Activated T-cell treated with anti-CD3 and anti-CD28 coated beads for 4 hours (primary cell): ENCODE results near the gene STK17B.

Experiments used
- DNase-seq: peaks from one replicate; pipeline ENCODE4 v3.0.0-alpha.2; 2020

The STK17B gene

DNA sequence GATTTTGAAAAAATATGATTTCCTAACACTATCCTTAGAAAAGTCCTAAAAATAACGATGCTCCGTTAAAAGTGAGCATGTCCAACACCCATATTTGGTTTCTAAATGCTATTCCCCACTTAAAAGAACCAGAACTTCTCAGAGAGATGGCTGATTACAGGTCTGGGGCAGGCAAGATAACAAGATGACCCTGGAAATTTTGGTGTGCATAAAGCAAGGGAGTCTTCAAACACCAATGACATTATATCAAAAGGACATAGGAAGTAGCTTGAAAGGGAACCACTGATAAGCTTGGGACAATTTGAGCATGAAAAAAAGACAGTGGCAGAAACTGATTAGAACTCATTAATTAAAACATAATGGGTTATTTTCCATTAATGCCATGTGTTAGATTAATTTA lies 17.9 kb downstream of the STK17B start:
- DNase-seq: no peak

- no peak for DNase-seq
These were observed 21.4 kb downstream of the STK17B start for GRCh38 chr2:196149948-196150347.

- no peak for DNase-seq
These were observed 22.6 kb downstream of the STK17B start for GRCh38 chr2:196148736-196149135.

GRCh38 chr2:196145256-196145655 lies 26.1 kb downstream of the STK17B start:
- no peak for DNase-seq

- no peak for DNase-seq
These were observed 26.8 kb downstream of the STK17B start for GRCh38 chr2:196144513-196145126.

GRCh38 chr2:196143730-196144131 lies 27.6 kb downstream of the STK17B start:
- no peak for DNase-seq

DNA sequence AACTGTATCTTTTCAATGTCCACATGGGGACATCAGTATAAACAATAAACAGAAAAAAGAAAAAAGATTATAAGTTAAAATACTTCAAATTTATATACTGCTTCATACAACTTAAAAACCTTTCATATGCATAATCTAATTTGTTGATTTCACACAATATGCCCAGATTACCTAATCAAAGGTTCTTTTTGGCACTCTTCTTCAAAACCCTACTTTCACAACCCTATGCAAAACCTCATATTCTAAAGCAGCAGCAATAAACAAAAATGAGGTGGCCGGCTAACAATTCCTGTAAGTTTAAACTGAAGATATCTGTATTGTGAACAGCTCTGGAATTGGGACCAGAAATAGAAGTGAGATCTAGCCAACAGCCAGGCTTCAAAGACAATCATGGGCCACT lies 28.6 kb downstream of the STK17B start:
- DNase-seq: no peak

DNA sequence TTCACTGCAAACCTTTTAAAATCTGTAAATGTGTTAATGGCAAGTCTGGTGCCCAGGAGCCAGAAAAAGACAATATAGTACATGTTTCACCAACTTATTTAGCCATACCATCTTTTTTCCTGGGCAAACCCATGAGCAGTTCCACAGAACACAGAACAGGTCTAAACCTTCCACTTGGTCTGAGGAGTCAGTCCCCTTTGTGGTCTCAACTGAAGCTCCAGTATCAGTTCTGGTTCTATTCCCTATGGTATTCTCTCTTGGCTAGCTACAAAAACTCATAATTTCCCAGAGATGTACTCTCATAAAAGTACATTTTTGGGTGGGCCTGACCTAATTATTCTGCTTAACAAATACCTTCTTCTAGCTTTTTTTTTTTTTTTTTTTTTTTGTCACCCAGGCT lies 31.2 kb downstream of the STK17B start:
- DNase-seq: no peak

- DNase-seq: no peak
These were observed 34.1 kb downstream of the STK17B start for GRCh38 chr2:196137271-196137670.

DNA sequence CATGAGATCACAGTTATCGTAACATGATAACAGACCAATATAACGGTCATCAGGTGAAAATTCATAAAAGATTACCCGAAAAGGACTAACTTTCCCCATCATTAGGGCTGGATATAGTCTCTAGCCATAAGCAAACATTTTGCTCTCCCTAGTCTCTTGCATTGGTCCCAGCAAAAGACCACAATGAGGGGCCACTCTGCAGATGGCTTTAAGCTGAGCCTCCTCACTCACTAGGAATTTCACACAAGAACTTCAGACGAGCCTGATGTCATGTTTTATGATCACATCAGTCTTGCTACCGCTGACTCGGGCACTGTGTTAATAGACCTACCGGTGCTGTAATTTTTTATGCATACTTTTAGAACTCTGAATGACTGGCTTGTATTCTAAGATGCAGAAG lies 35.2 kb downstream of the STK17B start:
- DNase-seq: no peak

- peak; percentile 52 for DNase-seq
These were observed 39.1 kb downstream of the STK17B start for GRCh38 chr2:196131949-196132925.

DNA sequence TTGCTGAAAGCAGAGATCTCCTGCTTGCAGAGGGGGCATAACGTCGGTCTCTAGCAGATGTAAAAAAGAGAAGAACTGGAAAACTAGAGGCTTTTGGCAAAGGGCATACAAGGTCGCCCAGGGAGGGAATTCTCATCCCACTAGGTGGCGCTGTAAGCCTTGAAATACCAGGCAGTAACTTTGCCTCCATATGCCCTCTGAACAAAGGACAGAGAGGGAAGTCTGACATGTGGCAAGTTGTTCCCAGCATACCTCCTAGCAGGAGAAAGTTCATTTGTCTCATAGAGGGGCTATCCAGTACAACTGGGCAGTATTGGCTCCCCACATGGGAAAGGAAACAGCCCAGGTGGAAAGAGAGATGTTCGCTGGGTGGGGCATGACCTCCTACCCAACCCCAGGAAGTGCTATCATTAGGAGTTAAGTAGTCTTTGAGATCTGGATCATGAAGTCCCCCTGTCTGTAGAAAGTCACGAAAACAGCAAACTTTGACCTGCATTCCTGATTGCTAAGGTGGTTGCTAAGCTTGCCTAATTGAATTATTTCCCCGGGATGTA lies 39.9 kb downstream of the STK17B start:
- DNase-seq: peak; percentile 68

GRCh38 chr2:196130039-196130825 lies 41.1 kb downstream of the STK17B start:
- DNase-seq: no peak

DNA sequence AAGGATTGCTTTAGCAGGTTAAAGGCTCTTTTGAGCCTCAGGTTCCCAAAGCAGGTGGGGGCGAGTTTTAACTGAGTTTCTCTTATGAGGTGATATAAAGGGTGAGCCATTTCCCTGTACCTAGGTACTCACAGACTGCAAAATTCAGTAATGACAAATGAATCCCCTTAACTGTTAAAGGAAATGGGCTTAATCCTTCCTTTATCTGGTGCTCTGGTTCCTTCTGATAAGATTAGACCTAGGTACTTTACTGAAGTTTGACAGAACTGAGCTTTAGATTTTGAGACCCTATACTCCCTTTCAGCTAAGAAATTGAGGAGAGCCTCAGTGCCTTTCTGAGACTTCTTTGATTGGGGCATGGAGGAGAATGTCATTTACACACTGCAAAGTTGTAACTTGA lies 42.6 kb downstream of the STK17B start:
- DNase-seq: no peak

DNA sequence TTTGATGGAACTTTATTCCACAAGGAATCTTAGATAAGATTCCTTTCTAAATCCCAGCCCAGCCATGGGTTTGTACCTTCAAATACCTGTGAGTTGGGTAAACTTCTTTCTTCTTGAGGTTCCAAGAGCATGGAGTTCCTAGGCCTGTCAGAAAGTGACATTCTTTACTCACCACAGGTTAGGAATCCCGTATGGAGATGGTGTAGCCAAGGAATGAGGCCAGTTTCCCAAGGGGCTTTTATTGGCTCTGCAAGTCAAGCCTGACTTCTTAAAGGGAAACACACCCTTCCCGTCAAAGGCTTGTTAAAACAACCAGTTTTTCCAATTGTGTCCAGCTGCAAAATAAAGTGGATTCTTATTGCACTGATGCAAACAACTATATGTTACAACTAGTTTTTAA lies 45.8 kb downstream of the STK17B start:
- DNase-seq: no peak

DNA sequence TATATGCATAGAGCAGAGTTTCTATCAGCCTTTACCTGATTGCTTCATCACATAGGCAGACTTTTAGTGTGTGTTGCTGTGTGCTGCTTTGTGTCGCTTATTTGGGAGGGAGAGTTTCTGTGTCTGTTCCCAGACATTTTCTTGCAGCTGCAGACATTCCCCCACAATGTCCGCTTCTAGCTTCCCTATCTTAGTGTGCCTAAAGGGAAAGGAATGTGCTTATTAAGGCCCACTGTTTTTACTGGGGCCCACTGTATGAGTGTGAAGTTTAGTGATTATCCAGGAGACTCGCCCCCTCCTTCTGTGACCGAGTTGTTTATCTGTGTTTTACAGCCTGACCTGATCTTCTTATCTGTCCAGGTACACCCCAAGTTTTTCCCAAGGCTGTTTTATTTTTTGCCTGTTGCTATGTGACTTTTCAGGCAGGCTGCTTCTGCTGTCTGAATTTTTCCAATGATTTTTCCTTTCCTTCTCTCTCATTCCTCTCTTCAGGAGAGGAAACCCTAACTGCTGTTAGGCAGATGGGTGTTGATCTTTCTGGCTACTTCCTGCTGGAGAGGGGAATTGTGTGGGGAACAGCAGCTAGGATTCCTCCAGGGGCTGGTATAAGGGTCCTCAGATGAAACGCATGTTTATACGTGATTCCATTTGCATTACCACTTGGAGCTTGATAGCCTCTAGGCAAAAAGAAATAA lies 47.6 kb downstream of the STK17B start:
- DNase-seq: no peak

GRCh38 chr2:196119926-196120325 lies 51.5 kb downstream of the STK17B start:
- no peak for DNase-seq

DNA sequence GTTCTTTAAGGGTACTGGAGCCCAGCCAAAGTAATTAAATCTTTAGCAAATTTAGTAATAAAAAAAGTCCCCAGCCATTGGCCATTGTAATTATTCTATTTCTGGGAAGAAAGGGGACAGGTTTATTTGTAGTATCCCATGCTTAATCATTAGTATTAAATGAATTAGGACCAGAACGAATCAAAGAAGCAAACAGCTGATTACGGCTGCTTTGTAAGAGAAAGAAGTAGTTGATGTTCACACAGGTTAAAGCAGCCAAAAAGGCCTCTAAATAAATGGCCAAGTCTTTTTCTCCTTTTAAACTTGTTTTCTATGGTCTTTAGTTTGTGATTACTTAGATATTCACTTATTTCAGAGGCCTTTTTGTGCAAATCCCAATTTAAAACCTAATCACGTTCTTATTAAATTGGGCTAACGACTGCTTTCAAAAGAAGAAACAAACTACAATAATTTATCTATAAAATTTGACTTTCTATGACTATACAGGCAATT lies 54.1 kb downstream of the STK17B start:
- DNase-seq: no peak

- no peak for DNase-seq
These were observed 58.1 kb downstream of the STK17B start for GRCh38 chr2:196113061-196113974.

DNA sequence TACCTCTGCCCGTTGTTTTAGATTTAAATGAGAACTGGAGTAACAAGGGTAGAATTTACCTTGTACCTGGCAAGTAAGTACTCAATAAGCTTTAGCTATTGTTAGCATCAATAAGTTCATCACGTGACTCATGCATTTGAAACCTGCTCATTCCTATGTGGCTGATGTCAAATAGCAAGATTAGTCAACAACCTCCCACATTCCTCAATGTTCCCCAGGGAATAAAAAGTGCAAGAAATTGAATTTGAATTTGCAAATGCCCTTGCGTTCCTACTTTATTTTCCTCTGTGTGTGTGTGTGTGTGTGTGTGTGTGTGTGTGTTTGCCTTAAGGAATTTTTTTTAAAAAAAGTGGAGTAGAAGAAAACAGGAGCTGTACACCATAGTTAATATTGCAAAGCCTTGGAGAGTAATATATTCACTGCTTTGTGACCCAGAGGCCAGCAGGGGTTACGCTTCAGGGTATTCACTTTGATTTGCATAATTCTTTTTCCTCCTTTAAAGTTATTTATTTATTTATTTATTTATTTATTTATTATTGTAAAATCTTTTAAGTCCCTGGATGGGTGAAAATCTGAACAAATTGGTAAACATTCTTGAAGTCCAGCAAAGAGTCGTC lies 58.9 kb downstream of the STK17B start:
- DNase-seq: no peak

DNA sequence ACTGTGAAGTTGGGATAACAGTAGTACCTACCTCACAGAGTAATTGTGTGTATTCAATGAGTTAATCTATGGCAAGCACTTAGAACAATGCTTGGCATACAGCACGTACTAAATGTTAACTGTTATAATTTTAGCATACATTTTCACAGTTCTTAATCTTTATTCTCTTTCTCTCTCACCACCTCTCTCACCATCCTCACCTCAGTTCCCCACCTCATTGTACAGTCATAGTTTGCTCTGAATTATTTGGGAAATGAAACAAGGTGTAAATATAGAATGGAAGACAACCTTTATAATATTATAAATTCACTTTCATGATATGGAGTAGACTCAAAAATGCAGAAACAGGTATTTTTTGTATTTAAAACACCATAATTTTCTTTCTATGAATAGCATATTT lies 62.8 kb downstream of the STK17B start:
- DNase-seq: no peak
